IMR-90 (cell line): Measurements from ENCODE around the gene CAMTA1. TPM values are rescaled to one million over a fixed set of nuclear protein-coding genes. Genes with fewer than 3 reads are reported as not detected.

Experiments used
- ATAC-seq: fragments of 200-7000 bp; cut with Tn5 transposase; 2 replicates; pipeline ENCODE4 v1.9.1; 2020; ENCODE audit warnings: low read depth, mild to moderate bottlenecking, moderate library complexity
- BruUV-seq: library from RNA; stranded (reverse); fragments of 400-500 nt; replicated peaks from 2 replicates; lab custom pipeline; 2021; lab: Mats Ljungman, UMichigan
- CTCF ChIA-PET: fragments of 300-600 bp; formaldehyde crosslinking; extraction: SDS; loops from one replicate; lab custom pipeline; 2021; ENCODE audit warnings: antibody characterized with exemption; lab: Yijun Ruan, JAX
- POLR2A ChIA-PET: fragments of 300-600 bp; sonication (Branson Sonifier 250); formaldehyde crosslinking; loops from one replicate; lab custom pipeline; 2022; ENCODE audit warnings: antibody characterized with exemption; ENCODE audit not compliant: unreplicated experiment; lab: Charles Lee
- DNase-seq: peaks from one replicate; pipeline ENCODE4 v3.0.0; 2013
- H2AFZ ChIP-seq: replicated peaks from 2 replicates; pipeline ENCODE3; 2013; ENCODE audit warnings: low read length, mild to moderate bottlenecking; ENCODE audit not compliant: poor library complexity
- H2AK5ac ChIP-seq: 2 replicates; pipeline ENCODE4 v1.6.1; 2013; ENCODE audit warnings: low read depth, low read length, inconsistent platforms
- H2AK9ac ChIP-seq: replicated peaks from 2 replicates; pipeline ENCODE3; 2013; ENCODE audit warnings: mild to moderate bottlenecking, low read depth, low read length, moderate library complexity; ENCODE audit not compliant: poor library complexity
- H2BK120ac ChIP-seq: 2 replicates; pipeline ENCODE4 v1.6.1; 2013; ENCODE audit warnings: low read depth, low read length, inconsistent platforms
- H2BK15ac ChIP-seq: 3 replicates; pipeline ENCODE4 v1.6.1; 2013; ENCODE audit warnings: low read depth, low read length, inconsistent platforms
- H2BK20ac ChIP-seq: 2 replicates; pipeline ENCODE4 v1.6.1; 2013; ENCODE audit warnings: low read depth, mild to moderate bottlenecking, inconsistent platforms, low read length, moderate library complexity
- H2BK5ac ChIP-seq: 2 replicates; pipeline ENCODE4 v1.6.1; 2013; ENCODE audit warnings: mild to moderate bottlenecking, low read depth, low read length, inconsistent platforms; ENCODE audit not compliant: poor library complexity, severe bottlenecking
- H3K14ac ChIP-seq: replicated peaks from 2 replicates; pipeline ENCODE4 v1.6.1; 2013; ENCODE audit warnings: low read depth, low read length, inconsistent platforms
- H3K18ac ChIP-seq: 2 replicates; pipeline ENCODE4 v1.6.1; 2013; ENCODE audit warnings: low read depth, low read length, control low read depth
- H3K23ac ChIP-seq: 2 replicates; pipeline ENCODE4 v1.6.1; 2013; ENCODE audit warnings: low read depth, low read length, inconsistent platforms
- H3K27ac ChIP-seq: 2 replicates; pipeline ENCODE4 v1.5.1; 2013; ENCODE audit warnings: mild to moderate bottlenecking, control low read depth, low read length; ENCODE audit not compliant: insufficient read depth
- H3K27me3 ChIP-seq: 2 replicates; pipeline ENCODE4 v1.6.1; 2013; ENCODE audit warnings: low read length; ENCODE audit not compliant: control insufficient read depth, insufficient read depth
- H3K36me3 ChIP-seq: 2 replicates; pipeline ENCODE4 v1.6.1; 2013; ENCODE audit warnings: low read length, mixed read lengths; ENCODE audit not compliant: control insufficient read depth, insufficient read depth
- H3K4ac ChIP-seq: 2 replicates; pipeline ENCODE4 v1.6.1; 2013; ENCODE audit warnings: low read depth, low read length, inconsistent platforms
- H3K4me1 ChIP-seq: 2 replicates; pipeline ENCODE4 v1.6.1; 2013; ENCODE audit warnings: low read length, mixed read lengths; ENCODE audit not compliant: control insufficient read depth, insufficient read depth
- H3K4me2 ChIP-seq: 2 replicates; pipeline ENCODE4 v1.6.1; 2013; ENCODE audit warnings: low read depth, mild to moderate bottlenecking, control low read depth, low read length, moderate library complexity
- H3K4me3 ChIP-seq: 2 replicates; pipeline ENCODE4 v1.5.1; 2013; ENCODE audit warnings: low read depth, mild to moderate bottlenecking, control low read depth, low read length, moderate library complexity; ENCODE audit not compliant: insufficient read depth
- H3K56ac ChIP-seq: 2 replicates; pipeline ENCODE4 v1.6.1; 2013; ENCODE audit warnings: low read length, inconsistent platforms; ENCODE audit not compliant: insufficient read depth; ENCODE audit errors: extremely low read depth
- H3K79me1 ChIP-seq, 2 experiments: 2 replicates each; pipeline ENCODE4 v1.6.1; 2013; ENCODE audit warnings: low read length in 2 of 2, inconsistent platforms in 1 of 2, low read depth in 1 of 2
- H3K9ac ChIP-seq: 2 replicates; pipeline ENCODE4 v1.6.1; 2013; ENCODE audit warnings: low read depth, low read length, control low read depth
- H3K9me1 ChIP-seq: 2 replicates; pipeline ENCODE4 v1.6.1; 2013; ENCODE audit warnings: low read length, inconsistent platforms; ENCODE audit not compliant: insufficient read depth
- H3K9me3 ChIP-seq: 2 replicates; pipeline ENCODE4 v1.6.1; 2013; ENCODE audit warnings: low read length; ENCODE audit not compliant: control insufficient read depth, insufficient read depth
- H4K20me1 ChIP-seq: 2 replicates; pipeline ENCODE4 v1.6.1; 2013; ENCODE audit warnings: low read length, inconsistent platforms; ENCODE audit not compliant: insufficient read depth
- H4K5ac ChIP-seq: 2 replicates; pipeline ENCODE4 v1.6.1; 2013; ENCODE audit warnings: mild to moderate bottlenecking, low read depth, low read length, control low read depth
- H4K8ac ChIP-seq, 2 experiments: 2 replicates each; pipeline ENCODE4 v1.6.1; 2013; ENCODE audit warnings: low read depth in 2 of 2, low read length in 2 of 2, control low read depth in 1 of 2, inconsistent platforms in 1 of 2
- H4K91ac ChIP-seq: 2 replicates; pipeline ENCODE4 v1.6.1; 2013; ENCODE audit warnings: low read depth, low read length, inconsistent platforms; ENCODE audit not compliant: insufficient read depth
- BHLHE40 ChIP-seq: fragments of 150-350 bp; IDR thresholded peaks from 2 replicates; pipeline ENCODE4 v1.6.1; 2016; ENCODE audit warnings: mild to moderate bottlenecking, low read depth, low read length
- CEBPB ChIP-seq: IDR thresholded peaks from 2 replicates; pipeline ENCODE4 v1.6.1; 2012; ENCODE audit warnings: low read depth, low read length, improper control_type of control experiment
- CHD1 ChIP-seq: IDR thresholded peaks from 2 replicates; pipeline ENCODE4 v1.6.1; 2012; ENCODE audit warnings: low read depth, low read length, improper control_type of control experiment
- CTCF ChIP-seq: conservative IDR thresholded peaks from 2 replicates; pipeline ENCODE4 v1.5.1; 2012; ENCODE audit warnings: mild to moderate bottlenecking, low read depth, low read length, improper control_type of control experiment
- FOS ChIP-seq: fragments of 150-350 bp; IDR thresholded peaks from 2 replicates; pipeline ENCODE4 v1.6.1; 2016; ENCODE audit warnings: low read depth, low read length
- MAFK ChIP-seq: IDR thresholded peaks from 2 replicates; pipeline ENCODE4 v1.6.1; 2012; ENCODE audit warnings: low read depth, low read length, improper control_type of control experiment
- MAZ ChIP-seq: IDR thresholded peaks from 2 replicates; pipeline ENCODE4 v1.6.1; 2012; ENCODE audit warnings: low read depth, mild to moderate bottlenecking, low read length, improper control_type of control experiment, moderate library complexity, borderline replicate concordance
- MXI1 ChIP-seq: IDR thresholded peaks from 2 replicates; pipeline ENCODE4 v1.6.1; 2012; ENCODE audit warnings: low read depth, mild to moderate bottlenecking, low read length, moderate library complexity, borderline replicate concordance
- NFE2L2 ChIP-seq: fragments of 150-350 bp; IDR thresholded peaks from 2 replicates; pipeline ENCODE4 v1.6.1; 2016; ENCODE audit warnings: low read depth, mild to moderate bottlenecking, low read length
- POLR2A ChIP-seq: IDR thresholded peaks from 2 replicates; pipeline ENCODE4 v1.6.1; 2012; ENCODE audit warnings: mild to moderate bottlenecking, low read depth, low read length
- RAD21 ChIP-seq: IDR thresholded peaks from 2 replicates; pipeline ENCODE4 v1.6.1; 2012; ENCODE audit warnings: low read length, improper control_type of control experiment
- RCOR1 ChIP-seq: IDR thresholded peaks from 2 replicates; pipeline ENCODE4 v1.6.1; 2012; ENCODE audit warnings: mild to moderate bottlenecking, low read length, improper control_type of control experiment; ENCODE audit not compliant: insufficient replicate concordance
- RFX5 ChIP-seq: IDR thresholded peaks from 2 replicates; pipeline ENCODE4 v1.8.0; 2012; ENCODE audit warnings: low read depth, mild to moderate bottlenecking, low read length, moderate library complexity
- SMC3 ChIP-seq: fragments of 150-350 bp; IDR thresholded peaks from 2 replicates; pipeline ENCODE4 v1.6.1; 2016; ENCODE audit warnings: low read depth, mild to moderate bottlenecking, antibody characterized with exemption, low read length, moderate library complexity
- WGBS, 2 experiments: methylation state at CpG; one replicate each; pipeline versions ENCODE4 v1.1.5 to v1.1.7; 2013; ENCODE audit warnings: missing lambda C conversion rate in 2 of 2; ENCODE audit not compliant: insufficient read length in 1 of 2; ENCODE audit errors: extremely low coverage in 2 of 2; 5-methylcytosine and 5-hydroxymethylcytosine counted together
- dilution Hi-C: fragments of 300-500 bp; cut with HindIII; formaldehyde crosslinking; loops from one replicate; pipeline ENCODE4 v1.14.3; 2018; ENCODE audit warnings: low sequenced_read_pairs; ENCODE audit not compliant: unreplicated experiment
- in situ Hi-C: fragments of 300-500 bp; cut with MboI; formaldehyde crosslinking; loops from 3 replicates; pipeline ENCODE4 v1.14.3; 2019; ENCODE audit warnings: low sequenced_read_pairs, inconsistent platforms, mixed read lengths
- intact Hi-C: fragments of 100-400 bp; cut with micrococcal nuclease; formaldehyde crosslinking; loops from 2 replicates; pipeline ENCODE4 v1.10.0; 2022
- polyA plus RNA-seq, 3 experiments: library from polyadenylated mRNA; depleted of rRNA; stranded (reverse); fragments of >200 nt; gene quantifications; 2 replicates each; pipeline ENCODE4 v1.2.3, GENCODE V29; 2012; ENCODE audit warnings: low replicate concordance in 1 of 3
- total RNA-seq: library from RNA; depleted of rRNA; stranded (reverse); fragments of >200 nt; gene quantifications from 2 replicates; pipeline ENCODE4 v1.2.3, GENCODE V29; 2012
- TF ChIP-seq, protein P1 (sequence below): fragments of 150-350 bp; IDR thresholded peaks from 2 replicates; pipeline ENCODE4 v1.6.1; 2016; ENCODE audit warnings: low read depth, mild to moderate bottlenecking, low read length, moderate library complexity, borderline replicate concordance

CAMTA1 gene
- total and polyA plus RNA-seq, 2 of the 4 experiments (the other 2 are of a cell fraction), result 35.5 to 74.3 TPM

DNA sequence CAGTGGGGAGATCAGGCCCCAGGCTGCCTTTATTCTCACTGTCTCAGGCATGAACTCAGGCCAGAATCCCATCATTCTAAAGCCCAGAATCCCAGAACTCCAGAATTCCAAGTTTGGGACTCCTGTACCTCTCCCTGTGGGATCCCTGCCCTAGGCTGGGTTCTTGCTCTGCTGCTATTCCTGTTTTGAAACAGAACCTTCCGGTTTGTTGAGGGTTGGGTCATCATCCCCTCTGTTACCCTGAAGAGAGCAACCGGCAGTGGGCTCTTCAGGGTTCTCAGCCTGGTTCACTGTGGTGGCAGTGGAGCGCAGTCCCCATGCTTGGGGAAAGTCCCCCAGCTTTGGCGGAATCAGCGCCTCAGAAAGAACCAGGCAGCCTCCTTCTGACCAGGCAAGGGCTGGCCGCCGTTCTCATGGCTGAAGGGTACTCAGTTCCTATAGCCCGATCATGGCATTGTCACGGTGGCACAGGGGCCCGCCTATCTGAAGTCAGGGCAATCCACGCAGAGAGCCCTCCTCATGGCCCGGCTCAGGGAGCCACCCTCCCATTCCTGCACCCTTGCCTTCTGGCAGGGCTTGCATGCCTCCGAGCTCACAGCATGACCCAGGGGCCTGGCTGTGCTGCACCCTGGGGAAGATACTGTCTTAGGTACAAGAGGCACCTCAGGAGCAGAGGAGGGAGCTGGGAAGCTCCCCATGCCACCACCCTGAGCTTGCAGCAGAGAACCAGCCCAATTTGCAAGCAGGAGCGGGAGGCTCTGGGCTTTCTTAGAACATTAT is 650.2 kb downstream of the CAMTA1 start:
- 95% methylated on average over 8 of the region's 14 CpGs; no CpG with 5 or more reads in 1 of the 2 experiments for WGBS, 2 experiments
- intact Hi-C loops (no loop called here), dilution Hi-C loops (no loop called here), in situ Hi-C loops (no loop called here)
- Histone ChIP-seq H3K9me3 (peaks cover 4% of the 10 kb centered on the region; the same call in 1 of the 2 replicates), H4K91ac (no peak overlapping the region), H3K56ac (no peak overlapping the region), H2AK5ac (no peak overlapping the region), H2AFZ (no peak overlapping the region), H4K8ac (no peak overlapping the region), H3K27me3 (no peaks in the 10 kb centered on the region), H2BK120ac (no peak overlapping the region), H3K18ac (no peak overlapping the region), H3K23ac (no peak overlapping the region), H2BK15ac (no peak overlapping the region), H3K14ac (no peak overlapping the region), H2AK9ac (no peak overlapping the region), H3K4ac (no peak overlapping the region), H2BK20ac (no peak overlapping the region), H3K4me1 (no peaks in the 10 kb centered on the region), H3K9ac (no peak overlapping the region), H3K4me3 (no peak overlapping the region), H3K4me2 (no peak overlapping the region), H3K79me1 (no peaks in the 10 kb centered on the region), H2BK5ac (no peak overlapping the region), H3K9me1 (no peaks in the 10 kb centered on the region), H4K20me1 (no peaks in the 10 kb centered on the region; the same call in 1 of the 2 replicates), H3K27ac (no peak overlapping the region), H4K5ac (no peak overlapping the region), H3K36me3 (no peaks in the 10 kb centered on the region)
- DNase-seq (no peak), ATAC-seq (no peak)
- POLR2A ChIA-PET, result no interaction called here
- no TSS peak for BruUV-seq
- CTCF ChIA-PET, result no interaction called here
- TF ChIP-seq BHLHE40 (no peak), MAZ (no peak), NFE2L2 (no peak), CEBPB (no peak), MAFK (no peak), CHD1 (no peak), FOS (no peak), MXI1 (no peak), RFX5 (no peak), CTCF (no peak), RAD21 (no peak), POLR2A (no peak), SMC3 (no peak), RCOR1 (no peak)
- TF ChIP-seq, protein P1, sequence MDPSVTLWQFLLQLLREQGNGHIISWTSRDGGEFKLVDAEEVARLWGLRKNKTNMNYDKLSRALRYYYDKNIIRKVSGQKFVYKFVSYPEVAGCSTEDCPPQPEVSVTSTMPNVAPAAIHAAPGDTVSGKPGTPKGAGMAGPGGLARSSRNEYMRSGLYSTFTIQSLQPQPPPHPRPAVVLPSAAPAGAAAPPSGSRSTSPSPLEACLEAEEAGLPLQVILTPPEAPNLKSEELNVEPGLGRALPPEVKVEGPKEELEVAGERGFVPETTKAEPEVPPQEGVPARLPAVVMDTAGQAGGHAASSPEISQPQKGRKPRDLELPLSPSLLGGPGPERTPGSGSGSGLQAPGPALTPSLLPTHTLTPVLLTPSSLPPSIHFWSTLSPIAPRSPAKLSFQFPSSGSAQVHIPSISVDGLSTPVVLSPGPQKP, result no peak
